A673 (cell line): ENCODE results near the gene WASF1. TPM values are rescaled to one million over a fixed set of nuclear protein-coding genes. Genes with fewer than 3 reads are reported as not detected.

Source experiments
- BruUV-seq: library from RNA; stranded (reverse); fragments of 400-500 nt; replicated peaks from 2 replicates; lab custom pipeline; 2021; lab: Mats Ljungman, UMichigan
- CTCF ChIA-PET: fragments of 300-600 bp; sonication (Branson Sonifier 250); formaldehyde crosslinking; loops from one replicate; lab custom pipeline; 2022; ENCODE audit warnings: antibody characterized with exemption; lab: Charles Lee
- POLR2A ChIA-PET: fragments of 300-600 bp; sonication (Branson Sonifier 250); formaldehyde crosslinking; loops from one replicate; lab custom pipeline; 2022; ENCODE audit warnings: antibody characterized with exemption; ENCODE audit not compliant: low non-redundant PET; lab: Charles Lee
- DNase-seq: peaks from one replicate; pipeline ENCODE4 v3.0.0-alpha.2; 2015; ENCODE audit warnings: low spot score
- H3K27ac ChIP-seq: fragments of 200-600 bp; sonication (generic); 2 replicates; pipeline ENCODE4 v1.5.1; 2016; ENCODE audit warnings: mixed run types, low read depth, mild to moderate bottlenecking, mixed read lengths, antibody characterized with exemption, low read length; ENCODE audit not compliant: poor library complexity, severe bottlenecking
- H3K27me3 ChIP-seq: fragments of 200-600 bp; sonication (generic); replicated peaks from 2 replicates; pipeline ENCODE4 v1.6.1; 2017; ENCODE audit warnings: mixed run types, low read depth, mild to moderate bottlenecking, mixed read lengths, antibody characterized with exemption, low read length; ENCODE audit not compliant: insufficient read depth, poor library complexity
- H3K36me3 ChIP-seq: fragments of 200-600 bp; sonication (generic); 2 replicates; pipeline ENCODE4 v1.6.1; 2016; ENCODE audit warnings: mixed run types, mild to moderate bottlenecking, mixed read lengths, antibody characterized with exemption, low read length; ENCODE audit not compliant: insufficient read depth, poor library complexity, severe bottlenecking
- H3K4me1 ChIP-seq: fragments of 200-600 bp; sonication (generic); 2 replicates; pipeline ENCODE4 v1.6.1; 2017; ENCODE audit warnings: mixed run types, mild to moderate bottlenecking, mixed read lengths, antibody characterized with exemption, low read length; ENCODE audit not compliant: insufficient read depth, poor library complexity, severe bottlenecking
- H3K4me3 ChIP-seq: fragments of 200-600 bp; sonication (generic); 2 replicates; pipeline ENCODE4 v1.5.1; 2016; ENCODE audit warnings: low read depth, mixed run types, mild to moderate bottlenecking, mixed read lengths, low read length; ENCODE audit not compliant: poor library complexity, severe bottlenecking
- H3K9me3 ChIP-seq: fragments of 200-600 bp; sonication (generic); 2 replicates; pipeline ENCODE4 v1.6.1; 2016; ENCODE audit warnings: mixed run types, low read depth, mild to moderate bottlenecking, mixed read lengths, antibody characterized with exemption, low read length; ENCODE audit not compliant: poor library complexity, severe bottlenecking
- EZH2 ChIP-seq: fragments of 200-600 bp; sonication (generic); IDR thresholded peaks from 2 replicates; pipeline ENCODE4 v1.6.1; 2017; ENCODE audit warnings: borderline replicate concordance, low read depth, mild to moderate bottlenecking, mixed read lengths, antibody characterized with exemption, low read length; ENCODE audit not compliant: poor library complexity, severe bottlenecking
- intact Hi-C: fragments of 100-400 bp; cut with micrococcal nuclease; formaldehyde crosslinking; loops from one replicate; pipeline ENCODE4 v1.10.0; 2022; ENCODE audit not compliant: unreplicated experiment
- total RNA-seq: library from RNA; stranded (reverse); gene quantifications from 2 replicates; pipeline ENCODE4 v1.2.3, GENCODE V29; 2021
- TF ChIP-seq, protein P1 (sequence below): fragments of 300-800, 200-600 bp; sonication (generic); conservative IDR thresholded peaks from 2 replicates; pipeline ENCODE4 v1.5.1; 2017; ENCODE audit warnings: low read depth, mild to moderate bottlenecking, antibody characterized with exemption, low read length, moderate library complexity, mixed read lengths

Gene WASF1
- total RNA-seq, 1 experiment from 2014 or later, result 159 TPM

DNA sequence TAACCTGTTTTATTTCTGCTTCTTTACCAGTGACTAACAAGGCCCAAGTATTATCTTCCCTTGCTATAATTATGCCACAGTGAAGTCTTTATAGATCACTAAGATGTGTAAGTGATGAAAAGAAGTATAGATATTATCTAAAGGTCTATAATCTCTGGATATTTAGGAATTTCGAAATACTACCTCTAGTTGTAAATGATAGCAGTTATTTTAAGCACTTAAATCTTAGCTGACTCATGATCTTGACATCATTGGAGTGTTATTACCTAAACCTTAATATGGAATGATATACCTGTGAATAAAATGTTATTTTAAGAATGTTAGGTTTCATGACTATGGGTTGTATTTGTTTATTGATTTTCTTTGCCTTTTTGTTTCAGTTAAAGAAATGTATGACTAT, 32.3 kb upstream of the WASF1 start:
- ChIA-PET POLR2A (no interaction called here), CTCF (no interaction called here)
- no peak for DNase-seq

DNA sequence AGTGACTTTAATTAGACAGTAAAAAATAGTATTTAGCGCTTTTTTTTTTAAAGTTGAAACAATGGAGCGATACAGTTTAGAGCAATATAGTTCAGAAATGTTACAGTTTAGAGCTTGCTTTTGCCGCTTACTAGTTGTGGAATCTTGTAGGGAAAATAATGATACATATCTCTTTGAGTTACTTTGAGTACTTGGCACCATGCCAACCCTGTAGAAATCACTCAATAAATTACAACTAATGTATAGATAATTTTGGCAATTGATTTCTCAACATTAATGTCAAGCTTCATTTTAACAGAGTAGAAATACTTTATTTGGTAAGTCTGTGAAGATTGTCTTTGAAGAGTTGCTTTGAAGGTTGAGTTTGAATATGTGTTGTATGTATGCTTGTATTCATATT, 28.2 kb upstream of the WASF1 start:
- Histone ChIP-seq H3K4me3 (no peak overlapping the region), H3K4me1 (no peaks in the 10 kb centered on the region), H3K27ac (no peak overlapping the region), H3K36me3 (peaks cover 44% of the 10 kb centered on the region), H3K27me3 (no peaks in the 10 kb centered on the region), H3K9me3 (no peaks in the 10 kb centered on the region)
- BruUV-seq, result no TSS peak
- intact Hi-C loops, result no loop called here
- no peak for DNase-seq
- no peak for TF ChIP-seq EZH2
- TF ChIP-seq, protein P1, sequence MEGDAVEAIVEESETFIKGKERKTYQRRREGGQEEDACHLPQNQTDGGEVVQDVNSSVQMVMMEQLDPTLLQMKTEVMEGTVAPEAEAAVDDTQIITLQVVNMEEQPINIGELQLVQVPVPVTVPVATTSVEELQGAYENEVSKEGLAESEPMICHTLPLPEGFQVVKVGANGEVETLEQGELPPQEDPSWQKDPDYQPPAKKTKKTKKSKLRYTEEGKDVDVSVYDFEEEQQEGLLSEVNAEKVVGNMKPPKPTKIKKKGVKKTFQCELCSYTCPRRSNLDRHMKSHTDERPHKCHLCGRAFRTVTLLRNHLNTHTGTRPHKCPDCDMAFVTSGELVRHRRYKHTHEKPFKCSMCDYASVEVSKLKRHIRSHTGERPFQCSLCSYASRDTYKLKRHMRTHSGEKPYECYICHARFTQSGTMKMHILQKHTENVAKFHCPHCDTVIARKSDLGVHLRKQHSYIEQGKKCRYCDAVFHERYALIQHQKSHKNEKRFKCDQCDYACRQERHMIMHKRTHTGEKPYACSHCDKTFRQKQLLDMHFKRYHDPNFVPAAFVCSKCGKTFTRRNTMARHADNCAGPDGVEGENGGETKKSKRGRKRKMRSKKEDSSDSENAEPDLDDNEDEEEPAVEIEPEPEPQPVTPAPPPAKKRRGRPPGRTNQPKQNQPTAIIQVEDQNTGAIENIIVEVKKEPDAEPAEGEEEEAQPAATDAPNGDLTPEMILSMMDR, result no peak
- ChIA-PET CTCF (no interaction called here), POLR2A (no interaction called here)

More for the DNA sequence above, 32.3 kb upstream of the WASF1 start:
- intact Hi-C loops, result no loop called here
- no peak overlapping the region for H3K27ac ChIP-seq
- no peaks in the 10 kb centered on the region for H3K9me3 ChIP-seq
- no TSS peak for BruUV-seq
- no peaks in the 10 kb centered on the region for H3K27me3 ChIP-seq
- H3K4me1 ChIP-seq, result no peaks in the 10 kb centered on the region
- no peak for TF ChIP-seq EZH2
- TF ChIP-seq, protein P1, result no peak
- no peak overlapping the region for H3K4me3 ChIP-seq
- peaks cover 80% of the 10 kb centered on the region for H3K36me3 ChIP-seq

DNA sequence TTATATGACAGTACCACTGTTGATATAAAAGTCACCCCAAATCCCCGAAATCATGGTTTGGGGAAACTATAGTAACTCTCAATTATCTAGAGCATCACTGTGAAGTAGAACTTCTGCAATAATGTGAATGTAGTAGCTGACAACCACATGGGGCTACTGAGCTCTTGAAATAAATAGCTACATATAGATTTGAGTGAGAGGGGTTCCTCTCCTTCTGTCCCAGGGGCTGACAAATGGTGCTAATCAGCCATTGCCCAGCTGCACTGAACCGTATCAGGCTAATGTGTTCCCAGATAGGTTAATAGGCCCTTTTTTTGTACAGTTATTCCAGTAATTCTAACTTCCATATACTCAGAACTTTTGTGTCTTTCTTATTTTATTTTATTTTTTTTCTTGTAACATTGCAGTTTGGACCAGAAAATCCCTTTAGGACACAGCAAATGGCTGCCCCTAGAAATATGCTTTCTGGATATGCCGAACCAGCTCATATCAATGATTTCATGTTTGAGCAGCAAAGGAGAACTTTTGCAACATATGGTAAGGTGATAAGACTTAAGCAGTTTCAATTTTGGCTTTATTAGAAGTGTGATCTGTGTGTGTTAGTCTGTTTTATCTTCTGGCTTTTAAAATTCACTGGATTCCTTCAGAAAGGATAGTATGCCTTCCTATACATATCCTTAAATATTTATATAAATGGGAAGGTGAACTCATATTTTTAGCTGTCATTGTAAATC, 21.8 kb upstream of the WASF1 start:
- peaks cover 5% of the 10 kb centered on the region for H3K36me3 ChIP-seq
- intact Hi-C loops, result no loop called here
- no peak for DNase-seq
- H3K27me3 ChIP-seq, result no peaks in the 10 kb centered on the region
- CTCF ChIA-PET, result no interaction called here
- no peak overlapping the region for H3K27ac ChIP-seq
- POLR2A ChIA-PET, result no interaction called here
- H3K4me3 ChIP-seq, result no peak overlapping the region
- BruUV-seq, result no TSS peak
- TF ChIP-seq EZH2, result no peak
- TF ChIP-seq, protein P1, result no peak
- peaks cover 25% of the 10 kb centered on the region for H3K4me1 ChIP-seq
- no peaks in the 10 kb centered on the region for H3K9me3 ChIP-seq
